Neural progenitor cell (in vitro differentiated cells): ENCODE results near the gene SVOP.

Experiments used
- CTCF ChIP-seq: fragments of 200-600 bp; sonication (generic); IDR thresholded peaks from 2 replicates; pipeline ENCODE4 v1.5.1; 2017; ENCODE audit warnings: antibody characterized with exemption, mild to moderate bottlenecking
- EZH2 ChIP-seq: fragments of 200-600 bp; sonication (generic); IDR thresholded peaks from 2 replicates; pipeline ENCODE4 v1.6.1; 2017; ENCODE audit warnings: antibody characterized with exemption, mild to moderate bottlenecking, moderate library complexity
- EZH2phosphoT487 ChIP-seq: fragments of 200-600 bp; sonication (generic); IDR thresholded peaks from 2 replicates; pipeline ENCODE4 v1.6.1; 2017; ENCODE audit warnings: antibody characterized with exemption

GRCh38 chr12:108989376-108989775 is 31.5 kb downstream of the SVOP start:
- TF ChIP-seq CTCF (no peak), EZH2 (no peak), EZH2phosphoT487 (no peak)
